Measurements from ENCODE around the gene RILPL2.
"Not testable (repeated sequence)": the region's sequence is repeated elsewhere in the genome, so short reads cannot be mapped to it uniquely, and the experiment has no call there.

RILPL2 gene

GRCh38 chr12:123449249-123449733 is 12.8 kb upstream of the RILPL2 start:
- no peak for DNase-seq

- DNase-seq: no peak
Measured at GRCh38 chr12:123446333-123446713, 9.8 kb upstream of the RILPL2 start.

GRCh38 chr12:123445388-123446332 is 9.2 kb upstream of the RILPL2 start:
- DNase-seq: no peak

GRCh38 chr12:123444092-123445026 is 7.9 kb upstream of the RILPL2 start:
- no peak for DNase-seq

GRCh38 chr12:123442774-123443173 is 6.3 kb upstream of the RILPL2 start:
- DNase-seq: no peak

GRCh38 chr12:123441523-123442164 is 5.2 kb upstream of the RILPL2 start:
- DNase-seq: no peak

GRCh38 chr12:123435636-123436016 is 858 bp downstream of the RILPL2 start:
- no peak for DNase-seq

- no peak for DNase-seq
Measured at GRCh38 chr12:123433615-123434014, 2.9 kb downstream of the RILPL2 start.

- DNase-seq: not testable (repeated sequence)
Measured at GRCh38 chr12:123431951-123432817, 4.3 kb downstream of the RILPL2 start.

- DNase-seq: not testable (repeated sequence)
Measured at GRCh38 chr12:123429101-123429500, 7.4 kb downstream of the RILPL2 start.

GRCh38 chr12:123428591-123428990 is 7.9 kb downstream of the RILPL2 start:
- DNase-seq: no peak

GRCh38 chr12:123427036-123427769 is 9.3 kb downstream of the RILPL2 start:
- DNase-seq: no peak

GRCh38 chr12:123421314-123421713 is 15.2 kb downstream of the RILPL2 start:
- no peak for DNase-seq

- no peak for DNase-seq
Measured at GRCh38 chr12:123410041-123410412, 26.5 kb downstream of the RILPL2 start.

GRCh38 chr12:123409284-123410040 is 27.0 kb downstream of the RILPL2 start:
- not testable (repeated sequence) for DNase-seq

- DNase-seq: not testable (repeated sequence)
Measured at GRCh38 chr12:123408619-123409018, 27.9 kb downstream of the RILPL2 start.

- DNase-seq: not testable (repeated sequence)
Measured at GRCh38 chr12:123407934-123408333, 28.6 kb downstream of the RILPL2 start.

- not testable (repeated sequence) for DNase-seq
Measured at GRCh38 chr12:123407269-123407668, 29.2 kb downstream of the RILPL2 start.

GRCh38 chr12:123404581-123404980 is 31.9 kb downstream of the RILPL2 start:
- no peak for DNase-seq
